Mesenchymal stem cell (in vitro differentiated cells and primary cell): ENCODE results near the gene ACAP3.

ENCODE experiments used
- DNase-seq: peaks from one replicate; pipeline ENCODE4 v3.0.0-alpha.2; 2013
- H2AFZ ChIP-seq: one replicate; pipeline ENCODE4 v1.6.1; 2013; ENCODE audit warnings: low read depth, mild to moderate bottlenecking, control low read depth, inconsistent platforms, low read length, moderate library complexity
- H2AK5ac ChIP-seq: 2 replicates; pipeline ENCODE4 v1.6.1; 2013; ENCODE audit warnings: low read length, moderate library complexity, mild to moderate bottlenecking, inconsistent platforms; ENCODE audit not compliant: severe bottlenecking
- H2BK120ac ChIP-seq: one replicate; pipeline ENCODE4 v1.6.1; 2013; ENCODE audit warnings: low read depth, mild to moderate bottlenecking, inconsistent platforms, low read length, moderate library complexity
- H2BK12ac ChIP-seq, 2 experiments: one replicate each; pipeline ENCODE4 v1.6.1; 2013; ENCODE audit warnings: inconsistent platforms in 2 of 2, low read length in 2 of 2, mild to moderate bottlenecking in 2 of 2, moderate library complexity in 2 of 2, control low read depth in 1 of 2
- H2BK15ac ChIP-seq: one replicate; pipeline ENCODE4 v1.6.1; 2013; ENCODE audit warnings: mild to moderate bottlenecking, low read depth, inconsistent platforms; ENCODE audit not compliant: poor library complexity, severe bottlenecking
- H2BK5ac ChIP-seq: 2 replicates; pipeline ENCODE4 v1.6.1; 2013; ENCODE audit warnings: low read depth, mild to moderate bottlenecking, low read length, control low read depth, inconsistent platforms; ENCODE audit not compliant: poor library complexity, severe bottlenecking
- H3K14ac ChIP-seq, 2 experiments: one replicate each; pipeline ENCODE4 v1.6.1; 2013; ENCODE audit warnings: inconsistent platforms in 2 of 2, low read length in 2 of 2, control low read depth in 1 of 2, mild to moderate bottlenecking in 1 of 2, moderate library complexity in 1 of 2
- H3K18ac ChIP-seq, 2 experiments: one replicate each; pipeline ENCODE4 v1.6.1; 2013; ENCODE audit warnings: inconsistent platforms in 2 of 2, low read length in 2 of 2, control low read depth in 1 of 2, low read depth in 1 of 2, mild to moderate bottlenecking in 1 of 2
- H3K23ac ChIP-seq, 2 experiments: one replicate each; pipeline ENCODE4 v1.6.1; 2013; ENCODE audit warnings: inconsistent platforms in 2 of 2, low read length in 2 of 2, mild to moderate bottlenecking in 2 of 2, moderate library complexity in 2 of 2, control low read depth in 1 of 2
- H3K27ac ChIP-seq: 2 replicates; pipeline ENCODE4 v1.5.1; 2013; ENCODE audit warnings: mild to moderate bottlenecking, moderate library complexity, low read length, control low read depth, inconsistent platforms; ENCODE audit not compliant: poor library complexity, severe bottlenecking
- H3K27me3 ChIP-seq, 2 experiments: 2 replicates each; pipeline versions ENCODE4 v1.6.1 to v1.7.0; 2013; ENCODE audit warnings: low read length in 2 of 2, mild to moderate bottlenecking in 2 of 2, moderate library complexity in 2 of 2, control low read depth in 1 of 2, inconsistent platforms in 1 of 2; ENCODE audit not compliant: control insufficient read depth in 1 of 2, insufficient read depth in 1 of 2
- H3K36me3 ChIP-seq, 2 experiments: 2 replicates each; pipeline versions ENCODE4 v1.6.1 to v1.7.0; 2013; ENCODE audit warnings: low read length in 2 of 2, control low read depth in 1 of 2, inconsistent platforms in 1 of 2, low read depth in 1 of 2, mild to moderate bottlenecking in 1 of 2; ENCODE audit not compliant: insufficient read depth in 2 of 2, control insufficient read depth in 1 of 2
- H3K4ac ChIP-seq, 2 experiments: one replicate each; pipeline ENCODE4 v1.6.1; 2013; ENCODE audit warnings: inconsistent platforms in 2 of 2, low read length in 2 of 2, mild to moderate bottlenecking in 2 of 2, moderate library complexity in 2 of 2, control low read depth in 1 of 2, low read depth in 1 of 2
- H3K4me1 ChIP-seq: 2 replicates; pipeline ENCODE4 v1.6.1; 2013; ENCODE audit warnings: low read depth, low read length, control low read depth; ENCODE audit not compliant: control insufficient read depth, insufficient read depth
- H3K4me2 ChIP-seq: 2 replicates; pipeline ENCODE4 v1.6.1; 2013; ENCODE audit warnings: low read length, mild to moderate bottlenecking, inconsistent platforms; ENCODE audit not compliant: poor library complexity, severe bottlenecking
- H3K4me3 ChIP-seq, 2 experiments: 2 replicates each; pipeline versions ENCODE4 v1.5.1 to v1.7.0; 2013; ENCODE audit warnings: low read length in 2 of 2, mild to moderate bottlenecking in 2 of 2, control low read depth in 1 of 2, low read depth in 1 of 2; ENCODE audit not compliant: insufficient read depth in 1 of 2
- H3K79me1 ChIP-seq: replicated peaks from 2 replicates; pipeline ENCODE4 v1.6.1; 2013; ENCODE audit warnings: mild to moderate bottlenecking, control low read depth, low read length, inconsistent platforms; ENCODE audit not compliant: poor library complexity, severe bottlenecking
- H3K9ac ChIP-seq: 2 replicates; pipeline ENCODE4 v1.7.0; 2013; ENCODE audit warnings: mild to moderate bottlenecking, low read length, moderate library complexity
- H3K9me3 ChIP-seq: 2 replicates; pipeline ENCODE4 v1.7.0; 2013; ENCODE audit warnings: mild to moderate bottlenecking, low read length; ENCODE audit not compliant: control insufficient read depth
- H4K8ac ChIP-seq: one replicate; pipeline ENCODE4 v1.6.1; 2013; ENCODE audit warnings: inconsistent platforms, mild to moderate bottlenecking, low read length, moderate library complexity
- H4K91ac ChIP-seq: one replicate; pipeline ENCODE4 v1.6.1; 2013; ENCODE audit warnings: mild to moderate bottlenecking, low read length, inconsistent platforms
- WGBS: methylation state at CpG from one replicate; pipeline ENCODE4 v1.1.7; 2013; ENCODE audit warnings: mixed read lengths; 5-methylcytosine and 5-hydroxymethylcytosine counted together

ACAP3 gene

DNA sequence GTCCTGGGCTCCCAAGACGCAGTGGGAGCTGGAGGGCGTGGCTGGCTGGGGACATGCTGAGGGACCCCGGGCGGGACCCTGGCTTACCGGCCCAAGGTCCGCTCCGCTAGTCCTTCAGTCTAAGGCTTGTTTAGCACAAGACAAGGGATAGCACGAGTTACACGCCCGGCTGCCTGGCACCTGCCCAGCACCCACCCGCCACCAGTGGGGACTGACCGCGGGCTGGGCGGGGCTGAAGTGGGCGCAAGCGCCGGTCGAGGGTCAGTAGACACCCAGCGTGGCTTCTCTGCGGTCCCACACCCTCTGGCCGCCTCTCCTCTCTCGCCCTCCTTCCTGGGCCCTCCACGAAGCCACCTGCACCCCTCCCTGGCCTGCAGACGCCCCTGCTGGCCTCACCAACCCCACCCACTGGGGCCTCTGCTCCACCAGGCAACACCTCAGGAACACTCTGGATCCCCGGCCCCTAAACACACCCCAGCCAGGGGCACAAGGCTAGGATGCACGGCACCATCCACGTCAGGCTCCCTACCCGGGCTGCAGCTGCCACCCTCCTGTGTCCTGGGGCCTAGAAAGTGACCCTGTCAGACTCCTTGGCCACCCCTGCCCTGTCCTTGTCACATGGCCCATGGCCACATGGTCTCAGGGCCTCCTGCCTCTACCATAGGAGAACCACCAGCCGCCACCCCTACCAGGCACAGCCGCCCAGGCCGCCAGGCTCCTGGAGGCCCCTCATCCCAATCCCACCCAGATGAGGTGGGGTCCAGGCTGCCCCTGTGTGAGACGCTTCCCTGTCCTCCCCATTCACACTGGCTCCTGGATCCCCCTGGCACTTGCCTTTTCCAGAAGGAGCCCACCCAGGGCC is 29.4 kb upstream of the ACAP3 start:
- H2BK12ac ChIP-seq, result no peak overlapping the region
- H4K8ac ChIP-seq, result no peak overlapping the region
- no peak overlapping the region for H2AK5ac ChIP-seq
- H3K27ac ChIP-seq, result no peak overlapping the region
- H3K18ac ChIP-seq, result no peak overlapping the region
- H3K9ac ChIP-seq, result no peak overlapping the region
- peaks cover 24% of the 10 kb centered on the region for H3K79me1 ChIP-seq
- H2AFZ ChIP-seq, result no peak overlapping the region
- H3K27me3 ChIP-seq, result no peaks in the 10 kb centered on the region
- no peak overlapping the region for H2BK5ac ChIP-seq
- H2BK120ac ChIP-seq, result no peak overlapping the region
- H3K4me2 ChIP-seq, result no peak overlapping the region
- H3K4ac ChIP-seq, result no peak overlapping the region
- no peak overlapping the region for H2BK15ac ChIP-seq
- H3K14ac ChIP-seq, result no peak overlapping the region
- H3K36me3 ChIP-seq, result peaks cover 31 to 100% of the 10 kb centered on the region in 2 experiments
- peaks cover 16% of the 10 kb centered on the region for H3K4me1 ChIP-seq
- no peak overlapping the region for H3K4me3 ChIP-seq
- no peaks in the 10 kb centered on the region for H3K9me3 ChIP-seq
- no peak overlapping the region for H3K23ac ChIP-seq
- DNase-seq, result no peak
- 98% methylated on average over 31 of the region's 32 CpGs for WGBS
- no peak overlapping the region for H4K91ac ChIP-seq

DNA sequence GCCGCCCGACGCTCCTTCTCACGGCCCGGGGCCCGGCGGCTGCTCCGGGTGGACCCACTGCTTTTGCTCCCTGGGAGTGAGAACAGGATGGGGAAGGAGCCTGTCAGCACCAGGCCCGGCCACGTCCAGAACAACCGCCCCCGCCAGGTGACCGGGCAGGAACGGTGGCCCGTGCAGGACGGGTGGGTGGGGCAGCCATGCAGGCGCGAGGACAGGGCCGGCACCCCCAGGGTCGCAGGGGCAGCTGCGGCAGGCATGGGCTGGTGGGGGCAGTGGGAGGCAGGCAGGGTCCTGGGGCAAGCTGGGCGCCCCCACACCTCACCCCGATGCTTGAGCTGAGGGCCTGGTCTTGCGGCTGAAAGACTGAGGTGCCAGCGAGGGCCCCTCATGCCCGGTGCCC is 28.7 kb upstream of the ACAP3 start:
- no peak overlapping the region for H3K23ac ChIP-seq
- H2BK15ac ChIP-seq, result no peak overlapping the region
- H2BK12ac ChIP-seq, result no peak overlapping the region
- H3K14ac ChIP-seq, result no peak overlapping the region
- WGBS, result 98% methylated on average over 26 of the region's 26 CpGs
- no peak overlapping the region for H2AFZ ChIP-seq
- H2AK5ac ChIP-seq, result no peak overlapping the region
- no peak overlapping the region for H3K27ac ChIP-seq
- no peak overlapping the region for H3K4me2 ChIP-seq
- no peak for DNase-seq
- H3K79me1 ChIP-seq, result peaks cover 21% of the 10 kb centered on the region
- H3K4me3 ChIP-seq, result no peak overlapping the region
- no peaks in the 10 kb centered on the region for H3K9me3 ChIP-seq
- peaks cover 25 to 96% of the 10 kb centered on the region in 2 experiments for H3K36me3 ChIP-seq
- no peak overlapping the region for H4K91ac ChIP-seq
- H3K27me3 ChIP-seq, result no peaks in the 10 kb centered on the region
- H4K8ac ChIP-seq, result no peak overlapping the region
- no peak overlapping the region for H2BK120ac ChIP-seq
- H2BK5ac ChIP-seq, result no peak overlapping the region
- H3K9ac ChIP-seq, result no peak overlapping the region
- no peak overlapping the region for H3K4ac ChIP-seq
- H3K18ac ChIP-seq, result no peak overlapping the region
- H3K4me1 ChIP-seq, result peaks cover 19% of the 10 kb centered on the region

DNA sequence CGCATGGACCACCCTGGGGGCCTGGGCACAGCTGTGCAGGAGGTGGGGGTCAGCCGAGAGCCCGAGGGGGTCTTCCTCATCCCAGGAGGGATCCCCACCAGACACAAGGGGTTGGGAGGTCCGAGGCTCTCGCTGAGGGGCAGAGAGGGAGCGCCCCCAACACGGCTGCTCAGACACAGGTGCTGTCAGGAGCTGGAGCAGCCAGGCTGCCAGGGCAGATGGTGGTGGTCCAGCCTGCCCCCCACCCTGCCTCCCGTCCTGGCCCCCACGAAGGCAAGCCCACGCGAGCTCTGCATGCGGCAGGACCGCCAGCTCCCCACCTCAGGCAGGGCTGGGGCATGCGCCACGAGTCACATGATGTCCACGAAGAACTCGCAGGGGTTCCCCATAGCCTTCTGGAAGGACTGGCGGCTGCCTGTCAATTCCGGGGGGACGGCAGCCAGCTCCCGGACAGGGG is 28.1 kb upstream of the ACAP3 start:
- no peak overlapping the region for H3K23ac ChIP-seq
- WGBS, result 95% methylated on average over 21 of the region's 21 CpGs
- peaks cover 20% of the 10 kb centered on the region for H3K4me1 ChIP-seq
- H3K36me3 ChIP-seq, result peaks cover 18 to 89% of the 10 kb centered on the region in 2 experiments
- no peak overlapping the region for H3K4me2 ChIP-seq
- no peak overlapping the region for H2BK120ac ChIP-seq
- no peak overlapping the region for H4K8ac ChIP-seq
- H3K4me3 ChIP-seq, result no peak overlapping the region
- no peak for DNase-seq
- H2BK15ac ChIP-seq, result no peak overlapping the region
- no peak overlapping the region for H2BK5ac ChIP-seq
- no peak overlapping the region for H3K4ac ChIP-seq
- no peak overlapping the region for H2AFZ ChIP-seq
- H2AK5ac ChIP-seq, result no peak overlapping the region
- peaks cover 15% of the 10 kb centered on the region for H3K79me1 ChIP-seq
- no peak overlapping the region for H3K9ac ChIP-seq
- no peaks in the 10 kb centered on the region for H3K9me3 ChIP-seq
- no peak overlapping the region for H3K27ac ChIP-seq
- H2BK12ac ChIP-seq, result no peak overlapping the region
- H3K27me3 ChIP-seq, result no peaks in the 10 kb centered on the region
- H3K14ac ChIP-seq, result no peak overlapping the region
- no peak overlapping the region for H4K91ac ChIP-seq
- H3K18ac ChIP-seq, result no peak overlapping the region

DNA sequence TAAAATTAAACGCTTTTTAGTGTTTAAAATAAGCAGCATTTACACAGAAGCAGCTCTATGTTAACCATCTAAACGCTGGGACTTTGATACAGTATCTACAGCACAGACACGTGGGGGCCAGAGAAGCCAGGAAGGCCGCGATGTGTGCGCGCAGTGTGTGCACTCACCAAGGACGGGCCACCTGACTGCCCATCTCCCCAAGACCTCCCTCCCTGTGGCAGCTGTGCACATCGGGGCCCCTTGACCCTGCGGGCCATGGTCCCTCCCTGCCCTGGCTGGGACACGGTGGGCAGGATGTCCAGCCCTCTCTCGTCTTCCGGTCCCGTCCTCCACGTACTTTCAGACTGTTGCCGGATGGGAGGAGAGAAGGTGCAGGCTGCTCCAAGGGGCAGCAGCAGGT is 27.6 kb upstream of the ACAP3 start:
- Histone ChIP-seq H2AFZ (no peak overlapping the region), H3K4me3 (no peak overlapping the region), H3K14ac (no peak overlapping the region), H3K79me1 (peaks cover 10% of the 10 kb centered on the region), H4K8ac (no peak overlapping the region), H3K27ac (no peak overlapping the region), H2BK120ac (no peak overlapping the region), H2BK12ac (no peak overlapping the region), H3K18ac (no peak overlapping the region), H3K27me3 (no peaks in the 10 kb centered on the region), H3K4me2 (no peak overlapping the region), H3K36me3 (peaks cover 13 to 88% of the 10 kb centered on the region in 2 experiments), H3K23ac (no peak overlapping the region), H4K91ac (no peak overlapping the region), H3K9ac (no peak overlapping the region), H2AK5ac (no peak overlapping the region), H3K9me3 (no peaks in the 10 kb centered on the region), H2BK15ac (no peak overlapping the region), H3K4ac (no peak overlapping the region), H3K4me1 (peaks cover 23% of the 10 kb centered on the region), H2BK5ac (no peak overlapping the region)
- DNase-seq, result no peak
- 87% methylated on average over 16 of the region's 16 CpGs for WGBS
